ENCODE results near the gene EPS8L2. TPM values are rescaled to one million over a fixed set of nuclear protein-coding genes. Genes with fewer than 3 reads are reported as not detected.

EPS8L2 gene
- total and polyA plus RNA-seq, 2 of the 13 experiments (the other 11 are each of a cell fraction or from before 2014, with no cell fraction given) = 89.3 to 416 TPM

DNA sequence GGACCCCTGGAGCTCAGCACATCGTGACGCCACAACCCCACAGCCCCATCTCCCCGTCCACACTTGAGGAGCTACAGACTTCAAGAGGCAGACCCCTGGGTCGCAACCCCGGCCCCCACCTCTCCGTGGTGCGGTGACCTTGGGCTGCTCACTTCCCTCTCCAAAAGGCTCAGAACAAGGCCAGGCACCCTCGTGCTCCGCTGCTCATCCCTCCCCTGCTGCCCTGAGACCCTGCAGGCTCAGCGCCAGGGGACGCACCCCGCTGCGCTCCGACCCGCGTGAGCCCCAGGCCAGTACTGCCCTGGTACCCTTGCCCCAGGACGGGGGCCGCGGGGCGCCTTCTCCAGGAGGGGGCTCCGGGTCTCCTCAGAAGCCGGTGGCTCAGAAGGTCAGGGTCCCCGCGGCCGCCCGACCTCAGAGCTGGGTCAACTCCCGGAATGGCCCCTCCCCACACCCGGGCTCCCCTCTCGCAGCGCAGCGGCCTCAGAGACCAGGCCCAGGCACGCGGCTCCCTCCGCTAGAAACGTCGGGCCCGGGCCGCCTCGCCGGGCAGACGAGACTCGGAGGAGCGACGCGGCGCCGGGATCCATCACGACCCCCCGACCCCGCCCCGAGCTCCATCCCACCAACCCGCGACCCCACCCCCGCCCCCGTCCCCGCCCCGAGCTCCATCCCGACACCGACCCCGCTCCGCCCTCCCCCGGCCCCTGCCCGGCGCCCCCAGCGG is 70.7 kb downstream of the EPS8L2 start (continued):
- no peak for TF ChIP-seq JARID2 (CRISPR knock-in tag; IDR thresholded peaks at IDR 0.05; ENCODE audit: insufficient replicate concordance)
- TF ChIP-seq ZNF143 (CRISPR knock-in tag; IDR thresholded peaks at IDR 0.05) = no peak
- TF ChIP-seq SOX13 (IDR thresholded peaks at IDR 0.05) = no peak
- no peak for TF ChIP-seq SOX13 (CRISPR knock-in tag; conservative IDR thresholded peaks at IDR 0.05 in 1 of 2, IDR thresholded peaks at IDR 0.05 in 1 of 2)
- TF ChIP-seq ZKSCAN1 (IDR thresholded peaks at IDR 0.05; ENCODE audit: low read length) = no peak
- TF ChIP-seq TBX3 (IDR thresholded peaks at IDR 0.05; ENCODE audit: borderline replicate concordance) = no peak
- TF ChIP-seq THAP11 (CRISPR knock-in tag; IDR thresholded peaks at IDR 0.05) = no peak; the same call in 1 of the 2 replicates
- TF ChIP-seq SNAPC5 (CRISPR knock-in tag; IDR thresholded peaks at IDR 0.05; ENCODE audit: borderline replicate concordance) = no peak
- no peak; the same call in 1 of the 2 replicates for TF ChIP-seq ZNF431 (CRISPR knock-in tag; IDR thresholded peaks at IDR 0.05; ENCODE audit: borderline replicate concordance, low read depth)
- no peak for TF ChIP-seq ZNF337 (CRISPR knock-in tag; IDR thresholded peaks at IDR 0.05; ENCODE audit: borderline replicate concordance, low read depth)
- TF ChIP-seq, protein P1, sequence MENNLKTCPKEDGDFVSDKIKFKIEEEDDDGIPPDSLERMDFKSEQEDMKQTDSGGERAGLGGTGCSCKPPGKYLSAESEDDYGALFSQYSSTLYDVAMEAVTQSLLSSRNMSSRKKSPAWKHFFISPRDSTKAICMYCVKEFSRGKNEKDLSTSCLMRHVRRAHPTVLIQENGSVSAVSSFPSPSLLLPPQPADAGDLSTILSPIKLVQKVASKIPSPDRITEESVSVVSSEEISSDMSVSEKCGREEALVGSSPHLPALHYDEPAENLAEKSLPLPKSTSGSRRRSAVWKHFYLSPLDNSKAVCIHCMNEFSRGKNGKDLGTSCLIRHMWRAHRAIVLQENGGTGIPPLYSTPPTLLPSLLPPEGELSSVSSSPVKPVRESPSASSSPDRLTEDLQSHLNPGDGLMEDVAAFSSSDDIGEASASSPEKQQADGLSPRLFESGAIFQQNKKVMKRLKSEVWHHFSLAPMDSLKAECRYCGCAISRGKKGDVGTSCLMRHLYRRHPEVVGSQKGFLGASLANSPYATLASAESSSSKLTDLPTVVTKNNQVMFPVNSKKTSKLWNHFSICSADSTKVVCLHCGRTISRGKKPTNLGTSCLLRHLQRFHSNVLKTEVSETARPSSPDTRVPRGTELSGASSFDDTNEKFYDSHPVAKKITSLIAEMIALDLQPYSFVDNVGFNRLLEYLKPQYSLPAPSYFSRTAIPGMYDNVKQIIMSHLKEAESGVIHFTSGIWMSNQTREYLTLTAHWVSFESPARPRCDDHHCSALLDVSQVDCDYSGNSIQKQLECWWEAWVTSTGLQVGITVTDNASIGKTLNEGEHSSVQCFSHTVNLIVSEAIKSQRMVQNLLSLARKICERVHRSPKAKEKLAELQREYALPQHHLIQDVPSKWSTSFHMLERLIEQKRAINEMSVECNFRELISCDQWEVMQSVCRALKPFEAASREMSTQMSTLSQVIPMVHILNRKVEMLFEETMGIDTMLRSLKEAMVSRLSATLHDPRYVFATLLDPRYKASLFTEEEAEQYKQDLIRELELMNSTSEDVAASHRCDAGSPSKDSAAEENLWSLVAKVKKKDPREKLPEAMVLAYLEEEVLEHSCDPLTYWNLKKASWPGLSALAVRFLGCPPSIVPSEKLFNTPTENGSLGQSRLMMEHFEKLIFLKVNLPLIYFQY (CRISPR knock-in tag; IDR thresholded peaks at IDR 0.05; ENCODE audit: borderline replicate concordance) = no peak
- TF ChIP-seq HNRNPH1 (optimal IDR thresholded peaks at IDR 0.05; ENCODE audit: low read depth, low read length) = no peak
- no peak for TF ChIP-seq ZNF17 (CRISPR knock-in tag; IDR thresholded peaks at IDR 0.05)
- TF ChIP-seq, protein P2, sequence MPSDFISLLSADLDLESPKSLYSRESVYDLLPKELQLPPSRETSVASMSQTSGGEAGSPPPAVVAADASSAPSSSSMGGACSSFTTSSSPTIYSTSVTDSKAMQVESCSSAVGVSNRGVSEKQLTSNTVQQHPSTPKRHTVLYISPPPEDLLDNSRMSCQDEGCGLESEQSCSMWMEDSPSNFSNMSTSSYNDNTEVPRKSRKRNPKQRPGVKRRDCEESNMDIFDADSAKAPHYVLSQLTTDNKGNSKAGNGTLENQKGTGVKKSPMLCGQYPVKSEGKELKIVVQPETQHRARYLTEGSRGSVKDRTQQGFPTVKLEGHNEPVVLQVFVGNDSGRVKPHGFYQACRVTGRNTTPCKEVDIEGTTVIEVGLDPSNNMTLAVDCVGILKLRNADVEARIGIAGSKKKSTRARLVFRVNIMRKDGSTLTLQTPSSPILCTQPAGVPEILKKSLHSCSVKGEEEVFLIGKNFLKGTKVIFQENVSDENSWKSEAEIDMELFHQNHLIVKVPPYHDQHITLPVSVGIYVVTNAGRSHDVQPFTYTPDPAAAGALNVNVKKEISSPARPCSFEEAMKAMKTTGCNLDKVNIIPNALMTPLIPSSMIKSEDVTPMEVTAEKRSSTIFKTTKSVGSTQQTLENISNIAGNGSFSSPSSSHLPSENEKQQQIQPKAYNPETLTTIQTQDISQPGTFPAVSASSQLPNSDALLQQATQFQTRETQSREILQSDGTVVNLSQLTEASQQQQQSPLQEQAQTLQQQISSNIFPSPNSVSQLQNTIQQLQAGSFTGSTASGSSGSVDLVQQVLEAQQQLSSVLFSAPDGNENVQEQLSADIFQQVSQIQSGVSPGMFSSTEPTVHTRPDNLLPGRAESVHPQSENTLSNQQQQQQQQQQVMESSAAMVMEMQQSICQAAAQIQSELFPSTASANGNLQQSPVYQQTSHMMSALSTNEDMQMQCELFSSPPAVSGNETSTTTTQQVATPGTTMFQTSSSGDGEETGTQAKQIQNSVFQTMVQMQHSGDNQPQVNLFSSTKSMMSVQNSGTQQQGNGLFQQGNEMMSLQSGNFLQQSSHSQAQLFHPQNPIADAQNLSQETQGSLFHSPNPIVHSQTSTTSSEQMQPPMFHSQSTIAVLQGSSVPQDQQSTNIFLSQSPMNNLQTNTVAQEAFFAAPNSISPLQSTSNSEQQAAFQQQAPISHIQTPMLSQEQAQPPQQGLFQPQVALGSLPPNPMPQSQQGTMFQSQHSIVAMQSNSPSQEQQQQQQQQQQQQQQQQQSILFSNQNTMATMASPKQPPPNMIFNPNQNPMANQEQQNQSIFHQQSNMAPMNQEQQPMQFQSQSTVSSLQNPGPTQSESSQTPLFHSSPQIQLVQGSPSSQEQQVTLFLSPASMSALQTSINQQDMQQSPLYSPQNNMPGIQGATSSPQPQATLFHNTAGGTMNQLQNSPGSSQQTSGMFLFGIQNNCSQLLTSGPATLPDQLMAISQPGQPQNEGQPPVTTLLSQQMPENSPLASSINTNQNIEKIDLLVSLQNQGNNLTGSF (CRISPR knock-in tag; IDR thresholded peaks at IDR 0.05) = no peak
- TF ChIP-seq, protein P3, sequence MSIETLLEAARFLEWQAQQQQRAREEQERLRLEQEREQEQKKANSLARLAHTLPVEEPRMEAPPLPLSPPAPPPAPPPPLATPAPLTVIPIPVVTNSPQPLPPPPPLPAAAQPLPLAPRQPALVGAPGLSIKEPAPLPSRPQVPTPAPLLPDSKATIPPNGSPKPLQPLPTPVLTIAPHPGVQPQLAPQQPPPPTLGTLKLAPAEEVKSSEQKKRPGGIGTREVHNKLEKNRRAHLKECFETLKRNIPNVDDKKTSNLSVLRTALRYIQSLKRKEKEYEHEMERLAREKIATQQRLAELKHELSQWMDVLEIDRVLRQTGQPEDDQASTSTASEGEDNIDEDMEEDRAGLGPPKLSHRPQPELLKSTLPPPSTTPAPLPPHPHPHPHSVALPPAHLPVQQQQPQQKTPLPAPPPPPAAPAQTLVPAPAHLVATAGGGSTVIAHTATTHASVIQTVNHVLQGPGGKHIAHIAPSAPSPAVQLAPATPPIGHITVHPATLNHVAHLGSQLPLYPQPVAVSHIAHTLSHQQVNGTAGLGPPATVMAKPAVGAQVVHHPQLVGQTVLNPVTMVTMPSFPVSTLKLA (IDR thresholded peaks at IDR 0.05) = no peak
- no peak for TF ChIP-seq HNRNPLL (IDR thresholded peaks at IDR 0.05; ENCODE audit: low read depth, low read length, poor library complexity, severe bottlenecking)

Data from HepG2 (cell line).